K562 (cell line): ENCODE data around the gene SLC25A1. TPM values are rescaled to one million over a fixed set of nuclear protein-coding genes. Genes with fewer than 3 reads are reported as not detected.

Source experiments
- CHD2 ChIP-seq: IDR thresholded peaks from 2 replicates; pipeline ENCODE4 v1.6.1; 2011; ENCODE audit warnings: low read depth, low read length
- ESRRB ChIP-seq: fragments of 250-450 bp; sonication (Bioruptor Pico); IDR thresholded peaks from 2 replicates; pipeline ENCODE4 v1.5.0; 2020; ENCODE audit warnings: mild to moderate bottlenecking, moderate library complexity, borderline replicate concordance
- EZH2 ChIP-seq: IDR thresholded peaks from 2 replicates; pipeline ENCODE4 v1.6.1; 2012; ENCODE audit warnings: low read depth, mild to moderate bottlenecking, inconsistent platforms, low read length, borderline replicate concordance
- HDGF ChIP-seq: fragments of 450-650 bp; IDR thresholded peaks from 2 replicates; pipeline ENCODE4 v1.6.1; 2016
- HLTF ChIP-seq: fragments of 450-650 bp; IDR thresholded peaks from 2 replicates; pipeline ENCODE4 v1.6.1; 2016
- KLF13 ChIP-seq: fragments of 450-650 bp; IDR thresholded peaks from 2 replicates; pipeline ENCODE4 v1.6.1; 2016; ENCODE audit warnings: missing genetic modification characterization, low read depth, mild to moderate bottlenecking, missing compliant biosample characterization, moderate library complexity, borderline replicate concordance
- NEUROD1 ChIP-seq: fragments of 150-350 bp; IDR thresholded peaks from 2 replicates; pipeline ENCODE4 v1.6.1; 2014; ENCODE audit warnings: borderline replicate concordance, low read length, low read depth; ENCODE audit not compliant: partially characterized antibody
- PCBP2 ChIP-seq: fragments of 200-400 bp; formaldehyde crosslinking; IDR thresholded peaks from 2 replicates; pipeline ENCODE4 v1.6.1; 2018; ENCODE audit warnings: low read length, low read depth, mild to moderate bottlenecking, moderate library complexity; ENCODE audit not compliant: poor library complexity, severe bottlenecking
- SAP30 ChIP-seq: fragments of 200-600 bp; sonication (generic); IDR thresholded peaks from 2 replicates; pipeline ENCODE4 v1.6.1; 2012; ENCODE audit warnings: borderline replicate concordance, low read depth, mild to moderate bottlenecking, moderate library complexity, low read length, control low read depth, inconsistent platforms; ENCODE audit not compliant: insufficient read depth, poor library complexity, severe bottlenecking
- SRF ChIP-seq, 2 experiments: fragments of 250-450, 450-650 bp in 1 of 2; sonication (Bioruptor Pico) in 1 of 2; sonication (generic) in 1 of 2; formaldehyde crosslinking; IDR thresholded peaks; 2 replicates each; pipeline versions ENCODE4 v1.5.0 to v1.5.1; 2020 to 2022; ENCODE audit warnings: mild to moderate bottlenecking in 1 of 2, missing genetic modification reagents in 1 of 2
- TAF1 ChIP-seq: IDR thresholded peaks from 2 replicates; pipeline ENCODE4 v1.6.1; 2011; ENCODE audit warnings: mild to moderate bottlenecking, low read length, moderate library complexity; ENCODE audit not compliant: insufficient read depth, control insufficient read depth, severe bottlenecking; ENCODE audit errors: extremely low read depth
- ZNF57 ChIP-seq: fragments of 450-650 bp; formaldehyde crosslinking; IDR thresholded peaks from 2 replicates; pipeline ENCODE4 v1.4.0; 2020; ENCODE audit warnings: mild to moderate bottlenecking, moderate library complexity
- ZNF586 ChIP-seq: fragments of 450-650 bp; formaldehyde crosslinking; conservative IDR thresholded peaks from 2 replicates; pipeline ENCODE4 v1.4.0; 2020; ENCODE audit warnings: mild to moderate bottlenecking, moderate library complexity
- ZNF77 ChIP-seq: fragments of 250-450 bp; sonication (Bioruptor Pico); IDR thresholded peaks from 2 replicates; pipeline ENCODE4 v1.5.0; 2020
- polyA plus RNA-seq, 8 experiments: library from polyadenylated mRNA; depleted of rRNA in 4 of 8; stranded (reverse) in 5 of 8; unstranded in 3 of 8; fragments of >200 nt; fragmentation: Nextera tagmentation in 2 of 8; fragmentation: Illumina TruSeq in 1 of 8; extraction: Ambion mirVana in 2 of 8; extraction: Trizol in 1 of 8; gene quantifications; 2 replicates each; pipeline versions ENCODE4 v1.2.1 to v1.2.3, GENCODE V29; 2011 to 2014; ENCODE audit warnings: inconsistent platforms in 1 of 8, missing spikeins in 1 of 8
- total RNA-seq, 7 experiments: library from RNA; depleted of rRNA in 6 of 7; stranded (reverse); fragments of >200 nt in 6 of 7; fragmentation: Illumina TruSeq in 2 of 7; extraction: Trizol in 2 of 7; gene quantifications; 2 replicates each; pipeline versions ENCODE4 v1.2.1 to v1.2.3, GENCODE V29; 2011 to 2021; ENCODE audit warnings: low replicate concordance in 1 of 7
- TF ChIP-seq, protein P1 (sequence below): sonication (generic); formaldehyde crosslinking; IDR thresholded peaks from 2 replicates; pipeline ENCODE4 v1.8.1; 2023; ENCODE audit warnings: missing genetic modification reagents, mild to moderate bottlenecking, borderline replicate concordance
- TF ChIP-seq, protein P2 (sequence below), 2 experiments: IDR thresholded peaks; 2 replicates each; pipeline ENCODE4 v1.6.1; 2011; ENCODE audit warnings: borderline replicate concordance in 1 of 2, control low read depth in 1 of 2, low read depth in 1 of 2, low read length in 1 of 2, mild to moderate bottlenecking in 1 of 2, mixed read lengths in 1 of 2, moderate library complexity in 1 of 2; ENCODE audit not compliant: insufficient read depth in 1 of 2, insufficient read length in 1 of 2, poor library complexity in 1 of 2, severe bottlenecking in 1 of 2; ENCODE audit errors: extremely low read depth in 1 of 2
- TF ChIP-seq, protein P3 (sequence below), 2 experiments: IDR thresholded peaks; 2 replicates each; pipeline ENCODE4 v1.6.1; 2012; ENCODE audit warnings: improper control_type of control experiment in 2 of 2, low read depth in 2 of 2, low read length in 2 of 2, borderline replicate concordance in 1 of 2

SLC25A1 gene
- total and polyA plus RNA-seq, 9 of the 15 experiments (the other 6 are each of a cell fraction or from before 2014, with no cell fraction given) = 11.0 to 408 (median 110) TPM

DNA sequence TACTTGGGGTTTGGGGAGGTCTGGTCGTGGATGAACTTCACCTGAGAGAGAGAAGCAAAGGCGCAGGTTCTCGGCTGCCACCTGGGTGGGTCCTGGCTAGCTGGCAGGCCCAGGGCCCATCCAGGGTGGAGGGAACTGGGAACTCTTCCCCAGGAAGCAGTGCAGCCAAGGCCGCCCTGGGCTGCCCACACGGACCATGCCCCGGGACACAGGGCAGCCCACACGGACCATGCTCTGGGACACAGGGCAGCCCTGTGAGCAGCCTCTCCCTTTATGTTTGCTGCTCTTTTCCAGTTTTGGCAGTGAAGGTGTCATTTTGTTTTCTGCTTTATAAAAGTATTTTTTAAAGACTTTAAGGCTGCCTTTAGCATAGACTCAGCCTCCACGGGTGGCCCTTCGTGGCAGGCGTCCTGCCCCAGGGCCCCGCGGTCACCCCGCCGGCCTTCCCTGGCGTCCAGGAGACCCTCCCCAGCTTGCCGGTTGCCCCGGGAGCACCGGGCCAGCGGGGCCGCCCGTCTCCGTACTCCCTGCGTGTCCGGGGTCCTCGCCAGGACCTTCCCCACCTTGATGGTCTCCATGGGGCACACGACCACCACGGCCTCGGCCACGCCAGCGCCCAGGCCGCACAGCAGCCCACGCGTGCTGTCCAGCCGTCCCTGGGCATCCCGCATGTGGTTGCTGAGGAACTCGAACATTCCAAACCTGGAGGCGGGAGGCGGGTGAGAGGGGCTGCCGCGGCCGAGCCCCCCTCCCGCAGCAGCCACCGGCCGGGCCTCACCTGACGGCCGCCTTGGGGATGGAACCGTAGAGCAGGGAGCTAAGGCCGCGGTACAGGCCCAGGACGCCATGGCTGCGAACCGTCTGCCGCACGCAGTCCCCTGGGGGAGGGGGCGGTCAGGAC, 1.1 kb downstream of the SLC25A1 start (continued):
- TF ChIP-seq, protein P1, sequence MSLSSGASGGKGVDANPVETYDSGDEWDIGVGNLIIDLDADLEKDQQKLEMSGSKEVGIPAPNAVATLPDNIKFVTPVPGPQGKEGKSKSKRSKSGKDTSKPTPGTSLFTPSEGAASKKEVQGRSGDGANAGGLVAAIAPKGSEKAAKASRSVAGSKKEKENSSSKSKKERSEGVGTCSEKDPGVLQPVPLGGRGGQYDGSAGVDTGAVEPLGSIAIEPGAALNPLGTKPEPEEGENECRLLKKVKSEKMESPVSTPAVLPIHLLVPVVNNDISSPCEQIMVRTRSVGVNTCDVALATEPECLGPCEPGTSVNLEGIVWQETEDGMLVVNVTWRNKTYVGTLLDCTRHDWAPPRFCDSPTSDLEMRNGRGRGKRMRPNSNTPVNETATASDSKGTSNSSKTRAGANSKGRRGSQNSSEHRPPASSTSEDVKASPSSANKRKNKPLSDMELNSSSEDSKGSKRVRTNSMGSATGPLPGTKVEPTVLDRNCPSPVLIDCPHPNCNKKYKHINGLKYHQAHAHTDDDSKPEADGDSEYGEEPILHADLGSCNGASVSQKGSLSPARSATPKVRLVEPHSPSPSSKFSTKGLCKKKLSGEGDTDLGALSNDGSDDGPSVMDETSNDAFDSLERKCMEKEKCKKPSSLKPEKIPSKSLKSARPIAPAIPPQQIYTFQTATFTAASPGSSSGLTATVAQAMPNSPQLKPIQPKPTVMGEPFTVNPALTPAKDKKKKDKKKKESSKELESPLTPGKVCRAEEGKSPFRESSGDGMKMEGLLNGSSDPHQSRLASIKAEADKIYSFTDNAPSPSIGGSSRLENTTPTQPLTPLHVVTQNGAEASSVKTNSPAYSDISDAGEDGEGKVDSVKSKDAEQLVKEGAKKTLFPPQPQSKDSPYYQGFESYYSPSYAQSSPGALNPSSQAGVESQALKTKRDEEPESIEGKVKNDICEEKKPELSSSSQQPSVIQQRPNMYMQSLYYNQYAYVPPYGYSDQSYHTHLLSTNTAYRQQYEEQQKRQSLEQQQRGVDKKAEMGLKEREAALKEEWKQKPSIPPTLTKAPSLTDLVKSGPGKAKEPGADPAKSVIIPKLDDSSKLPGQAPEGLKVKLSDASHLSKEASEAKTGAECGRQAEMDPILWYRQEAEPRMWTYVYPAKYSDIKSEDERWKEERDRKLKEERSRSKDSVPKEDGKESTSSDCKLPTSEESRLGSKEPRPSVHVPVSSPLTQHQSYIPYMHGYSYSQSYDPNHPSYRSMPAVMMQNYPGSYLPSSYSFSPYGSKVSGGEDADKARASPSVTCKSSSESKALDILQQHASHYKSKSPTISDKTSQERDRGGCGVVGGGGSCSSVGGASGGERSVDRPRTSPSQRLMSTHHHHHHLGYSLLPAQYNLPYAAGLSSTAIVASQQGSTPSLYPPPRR (CRISPR knock-in tag) = no peak
- TF ChIP-seq ZNF77 (CRISPR knock-in tag) (no peak), ESRRB (CRISPR knock-in tag) (no peak), HDGF (no peak), ZNF586 (CRISPR knock-in tag) (peak; percentile 25; the same call in 1 of the 2 replicates), SRF (CRISPR knock-in tag; IDR thresholded peaks at IDR 0.05) (peak in 1 of 2 experiments; percentile 7; a peak in 1 of 4 replicates), PCBP2 (no peak), EZH2 (no peak), SAP30 (no peak), CHD2 (0 out of 2 replicates have a peak, but pooled peaks have one; percentile 28), KLF13 (tag) (0 out of 2 replicates have a peak, but pooled peaks have one; percentile 6), ZNF57 (CRISPR knock-in tag) (no peak), NEUROD1 (no peak), TAF1 (no peak), HLTF (no peak)
- TF ChIP-seq, protein P2, sequence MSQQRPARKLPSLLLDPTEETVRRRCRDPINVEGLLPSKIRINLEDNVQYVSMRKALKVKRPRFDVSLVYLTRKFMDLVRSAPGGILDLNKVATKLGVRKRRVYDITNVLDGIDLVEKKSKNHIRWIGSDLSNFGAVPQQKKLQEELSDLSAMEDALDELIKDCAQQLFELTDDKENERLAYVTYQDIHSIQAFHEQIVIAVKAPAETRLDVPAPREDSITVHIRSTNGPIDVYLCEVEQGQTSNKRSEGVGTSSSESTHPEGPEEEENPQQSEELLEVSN (IDR thresholded peaks at IDR 0.05; ENCODE audit: borderline replicate concordance in 1 of 2, extremely low read depth in 1 of 2, insufficient read depth in 1 of 2, insufficient read length in 1 of 2, low read depth in 1 of 2, low read length in 1 of 2, poor library complexity in 1 of 2, severe bottlenecking in 1 of 2) = peak in 1 of 2 experiments; percentile 29
- TF ChIP-seq, protein P3, sequence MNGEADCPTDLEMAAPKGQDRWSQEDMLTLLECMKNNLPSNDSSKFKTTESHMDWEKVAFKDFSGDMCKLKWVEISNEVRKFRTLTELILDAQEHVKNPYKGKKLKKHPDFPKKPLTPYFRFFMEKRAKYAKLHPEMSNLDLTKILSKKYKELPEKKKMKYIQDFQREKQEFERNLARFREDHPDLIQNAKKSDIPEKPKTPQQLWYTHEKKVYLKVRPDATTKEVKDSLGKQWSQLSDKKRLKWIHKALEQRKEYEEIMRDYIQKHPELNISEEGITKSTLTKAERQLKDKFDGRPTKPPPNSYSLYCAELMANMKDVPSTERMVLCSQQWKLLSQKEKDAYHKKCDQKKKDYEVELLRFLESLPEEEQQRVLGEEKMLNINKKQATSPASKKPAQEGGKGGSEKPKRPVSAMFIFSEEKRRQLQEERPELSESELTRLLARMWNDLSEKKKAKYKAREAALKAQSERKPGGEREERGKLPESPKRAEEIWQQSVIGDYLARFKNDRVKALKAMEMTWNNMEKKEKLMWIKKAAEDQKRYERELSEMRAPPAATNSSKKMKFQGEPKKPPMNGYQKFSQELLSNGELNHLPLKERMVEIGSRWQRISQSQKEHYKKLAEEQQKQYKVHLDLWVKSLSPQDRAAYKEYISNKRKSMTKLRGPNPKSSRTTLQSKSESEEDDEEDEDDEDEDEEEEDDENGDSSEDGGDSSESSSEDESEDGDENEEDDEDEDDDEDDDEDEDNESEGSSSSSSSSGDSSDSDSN (IDR thresholded peaks at IDR 0.05; ENCODE audit: borderline replicate concordance in 1 of 2, low read depth in 2 of 2, low read length in 2 of 2) = no peak
